ENCODE data around the gene ABCC11.

DNA sequence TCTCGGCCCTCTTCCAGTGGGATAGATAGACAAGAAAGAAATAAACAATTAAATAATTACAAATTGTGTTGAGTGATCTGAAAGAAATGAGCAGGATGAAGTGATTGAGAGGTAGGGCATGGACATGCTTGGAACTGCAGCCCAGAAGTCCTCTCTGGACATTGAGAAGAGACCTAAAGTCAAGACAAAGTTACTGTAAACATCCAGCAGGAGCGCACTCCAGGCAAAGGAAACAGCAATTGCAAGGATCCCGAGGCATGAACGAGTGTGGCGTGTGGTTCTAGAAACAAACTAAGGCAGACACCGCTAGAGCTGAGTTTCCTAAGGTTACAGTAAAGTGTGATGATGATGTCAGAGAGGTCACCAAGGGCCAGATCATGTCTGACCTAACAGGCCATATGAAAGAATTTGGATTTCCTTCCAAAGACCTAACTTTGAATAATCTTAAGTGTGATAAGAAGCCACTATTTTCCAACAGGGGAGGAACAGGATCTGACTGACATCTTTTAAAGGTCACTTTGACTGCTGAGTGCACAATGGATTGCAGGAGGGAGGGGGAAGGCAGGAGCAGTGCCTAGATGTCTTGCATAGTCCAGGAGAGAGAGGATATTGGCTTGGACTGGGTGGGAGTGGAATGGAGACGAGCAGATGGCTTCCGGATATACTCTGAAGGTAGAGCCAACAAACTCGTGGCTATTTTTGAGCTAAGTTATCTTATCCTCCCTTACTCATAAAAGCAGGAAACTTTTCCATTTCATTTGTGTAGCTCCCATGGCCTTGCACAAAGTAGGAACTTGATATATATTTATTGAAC, 110.6 kb downstream of the ABCC11 start:
- TF ChIP-seq, protein P1, sequence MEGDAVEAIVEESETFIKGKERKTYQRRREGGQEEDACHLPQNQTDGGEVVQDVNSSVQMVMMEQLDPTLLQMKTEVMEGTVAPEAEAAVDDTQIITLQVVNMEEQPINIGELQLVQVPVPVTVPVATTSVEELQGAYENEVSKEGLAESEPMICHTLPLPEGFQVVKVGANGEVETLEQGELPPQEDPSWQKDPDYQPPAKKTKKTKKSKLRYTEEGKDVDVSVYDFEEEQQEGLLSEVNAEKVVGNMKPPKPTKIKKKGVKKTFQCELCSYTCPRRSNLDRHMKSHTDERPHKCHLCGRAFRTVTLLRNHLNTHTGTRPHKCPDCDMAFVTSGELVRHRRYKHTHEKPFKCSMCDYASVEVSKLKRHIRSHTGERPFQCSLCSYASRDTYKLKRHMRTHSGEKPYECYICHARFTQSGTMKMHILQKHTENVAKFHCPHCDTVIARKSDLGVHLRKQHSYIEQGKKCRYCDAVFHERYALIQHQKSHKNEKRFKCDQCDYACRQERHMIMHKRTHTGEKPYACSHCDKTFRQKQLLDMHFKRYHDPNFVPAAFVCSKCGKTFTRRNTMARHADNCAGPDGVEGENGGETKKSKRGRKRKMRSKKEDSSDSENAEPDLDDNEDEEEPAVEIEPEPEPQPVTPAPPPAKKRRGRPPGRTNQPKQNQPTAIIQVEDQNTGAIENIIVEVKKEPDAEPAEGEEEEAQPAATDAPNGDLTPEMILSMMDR (IDR thresholded peaks at IDR 0.05), result no peak
- no peak for TF ChIP-seq POLR2A (IDR thresholded peaks at IDR 0.05)

Data from Peyer's patch (tissue), 4 donors.